ENCODE results near the gene CCDC82.

DNA sequence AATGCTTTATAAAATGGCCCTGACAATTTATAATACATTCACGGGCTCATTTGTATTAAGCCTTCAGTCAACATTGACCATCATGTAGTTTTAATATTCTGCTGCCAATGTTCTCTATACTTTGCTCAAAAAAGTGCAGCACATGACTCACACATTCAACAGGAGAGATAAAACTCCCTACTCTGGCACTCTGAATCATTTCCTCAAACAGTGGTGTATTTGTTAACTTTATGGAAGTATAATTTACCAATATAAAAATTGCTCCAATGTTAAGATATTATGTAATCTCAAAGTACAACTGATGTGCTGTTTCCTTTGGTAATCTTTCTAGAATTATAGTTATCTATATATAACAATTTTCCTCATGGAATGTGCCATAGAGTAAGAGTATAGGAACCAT is 86.6 kb downstream of the CCDC82 start:
- TF ChIP-seq, protein P1, sequence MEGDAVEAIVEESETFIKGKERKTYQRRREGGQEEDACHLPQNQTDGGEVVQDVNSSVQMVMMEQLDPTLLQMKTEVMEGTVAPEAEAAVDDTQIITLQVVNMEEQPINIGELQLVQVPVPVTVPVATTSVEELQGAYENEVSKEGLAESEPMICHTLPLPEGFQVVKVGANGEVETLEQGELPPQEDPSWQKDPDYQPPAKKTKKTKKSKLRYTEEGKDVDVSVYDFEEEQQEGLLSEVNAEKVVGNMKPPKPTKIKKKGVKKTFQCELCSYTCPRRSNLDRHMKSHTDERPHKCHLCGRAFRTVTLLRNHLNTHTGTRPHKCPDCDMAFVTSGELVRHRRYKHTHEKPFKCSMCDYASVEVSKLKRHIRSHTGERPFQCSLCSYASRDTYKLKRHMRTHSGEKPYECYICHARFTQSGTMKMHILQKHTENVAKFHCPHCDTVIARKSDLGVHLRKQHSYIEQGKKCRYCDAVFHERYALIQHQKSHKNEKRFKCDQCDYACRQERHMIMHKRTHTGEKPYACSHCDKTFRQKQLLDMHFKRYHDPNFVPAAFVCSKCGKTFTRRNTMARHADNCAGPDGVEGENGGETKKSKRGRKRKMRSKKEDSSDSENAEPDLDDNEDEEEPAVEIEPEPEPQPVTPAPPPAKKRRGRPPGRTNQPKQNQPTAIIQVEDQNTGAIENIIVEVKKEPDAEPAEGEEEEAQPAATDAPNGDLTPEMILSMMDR (conservative IDR thresholded peaks at IDR 0.05; ENCODE audit: low read length), result no peak
- TF ChIP-seq EZH2phosphoT487 (IDR thresholded peaks at IDR 0.05; ENCODE audit: borderline replicate concordance, low read depth, low read length), result no peak
